Neural cell (in vitro differentiated cells): ENCODE measurements around the gene LRMDA. TPM values are rescaled to one million over a fixed set of nuclear protein-coding genes. Genes with fewer than 3 reads are reported as not detected.

Experiments used
- H2AFZ ChIP-seq: fragments of 200-600, 300-800 bp; sonication (generic), shearing (Covaris generic); 2 replicates; pipeline ENCODE4 v1.6.0; 2014; ENCODE audit warnings: low read depth, mild to moderate bottlenecking, antibody characterized with exemption, low read length, moderate library complexity
- H3F3A ChIP-seq: fragments of 200-600 bp; shearing (Covaris generic); 2 replicates; pipeline ENCODE4 v1.6.1; 2016; ENCODE audit warnings: mild to moderate bottlenecking, moderate library complexity, mixed read lengths, antibody characterized with exemption, low read length; ENCODE audit not compliant: insufficient read depth, poor library complexity, severe bottlenecking
- H3K27ac ChIP-seq: fragments of 200-600, 300-800 bp; sonication (generic), shearing (Covaris generic); 2 replicates; pipeline ENCODE4 v1.5.1; 2014; ENCODE audit warnings: mild to moderate bottlenecking, low read length, moderate library complexity
- H3K27me3 ChIP-seq: fragments of 300-800, 200-600 bp; sonication (generic), shearing (Covaris generic); 2 replicates; pipeline ENCODE4 v1.6.0; 2014; ENCODE audit warnings: mild to moderate bottlenecking, low read depth, low read length, moderate library complexity; ENCODE audit not compliant: insufficient read depth
- H3K36me3 ChIP-seq: fragments of 300-800, 200-600 bp; sonication (generic), shearing (Covaris generic); 2 replicates; pipeline ENCODE4 v1.5.1; 2014; ENCODE audit warnings: mild to moderate bottlenecking, antibody characterized with exemption, low read length, moderate library complexity; ENCODE audit not compliant: insufficient read depth
- H3K4me2 ChIP-seq: fragments of 300-800, 200-600 bp; sonication (generic), shearing (Covaris generic); 2 replicates; pipeline ENCODE4 v1.6.0; 2014; ENCODE audit warnings: mild to moderate bottlenecking, low read length
- H3K4me3 ChIP-seq: fragments of 300-800, 200-600 bp; sonication (generic), shearing (Covaris generic); 2 replicates; pipeline ENCODE4 v1.5.1; 2014; ENCODE audit warnings: mild to moderate bottlenecking, low read length, moderate library complexity
- H3K79me2 ChIP-seq: fragments of 200-600 bp; shearing (Covaris generic); replicated peaks from 2 replicates; pipeline ENCODE4 v1.6.0; 2014; ENCODE audit warnings: mild to moderate bottlenecking, low read length, moderate library complexity; ENCODE audit not compliant: insufficient read depth
- H3K9ac ChIP-seq: fragments of 300-800, 200-600 bp; sonication (generic), shearing (Covaris generic); 2 replicates; pipeline ENCODE4 v1.6.1; 2016; ENCODE audit warnings: mild to moderate bottlenecking, low read length, mixed read lengths
- H3K9me2 ChIP-seq: fragments of 200-600 bp; shearing (Covaris generic); 2 replicates; pipeline ENCODE4 v1.6.1; 2016; ENCODE audit warnings: mild to moderate bottlenecking, low read length, mixed read lengths; ENCODE audit not compliant: insufficient read depth
- H3K9me3 ChIP-seq: fragments of 200-600, 300-800 bp; sonication (generic), shearing (Covaris generic); 2 replicates; pipeline ENCODE4 v1.6.1; 2016; ENCODE audit warnings: mild to moderate bottlenecking, mixed run types, low read length, moderate library complexity, mixed read lengths
- H4K20me1 ChIP-seq: fragments of 200-600 bp; shearing (Covaris generic); 2 replicates; pipeline ENCODE4 v1.6.1; 2016; ENCODE audit warnings: mild to moderate bottlenecking, mixed run types; ENCODE audit not compliant: insufficient read depth
- EP300 ChIP-seq: fragments of 450-650 bp; conservative IDR thresholded peaks from 2 replicates; pipeline ENCODE4 v1.6.1; 2014; ENCODE audit warnings: antibody characterized with exemption, mild to moderate bottlenecking, moderate library complexity; ENCODE audit not compliant: poor library complexity, severe bottlenecking
- EZH2 ChIP-seq: fragments of 200-600, 300-800 bp; shearing (Covaris generic), sonication (generic); IDR thresholded peaks from 2 replicates; pipeline ENCODE4 v1.6.1; 2014; ENCODE audit warnings: antibody characterized with exemption, low read length, borderline replicate concordance, mild to moderate bottlenecking; ENCODE audit not compliant: insufficient read depth, poor library complexity, severe bottlenecking
- MXI1 ChIP-seq: fragments of 450-650 bp; conservative IDR thresholded peaks from 2 replicates; pipeline ENCODE4 v1.6.1; 2014; ENCODE audit warnings: antibody characterized with exemption, mild to moderate bottlenecking; ENCODE audit not compliant: poor library complexity, severe bottlenecking
- POLR2AphosphoS5 ChIP-seq: IDR thresholded peaks from 2 replicates; pipeline ENCODE4 v1.6.1; 2012
- RAD21 ChIP-seq: fragments of 450-650 bp; conservative IDR thresholded peaks from 2 replicates; pipeline ENCODE4 v1.6.1; 2014; ENCODE audit warnings: antibody characterized with exemption, mild to moderate bottlenecking, moderate library complexity
- SMC3 ChIP-seq: fragments of 450-650 bp; conservative IDR thresholded peaks from 2 replicates; pipeline ENCODE4 v1.6.1; 2014; ENCODE audit warnings: antibody characterized with exemption, mild to moderate bottlenecking, moderate library complexity; ENCODE audit not compliant: poor library complexity
- TAF1 ChIP-seq: IDR thresholded peaks from 2 replicates; pipeline ENCODE4 v1.6.1; 2012; ENCODE audit warnings: low read depth
- polyA plus RNA-seq: library from polyadenylated mRNA; depleted of rRNA; stranded (reverse); fragments of >200 nt; gene quantifications from 2 replicates; pipeline ENCODE4 v1.2.3, GENCODE V29; 2014
- TF ChIP-seq, protein P1 (sequence below): IDR thresholded peaks from 2 replicates; pipeline ENCODE4 v1.6.1; 2012; ENCODE audit warnings: borderline replicate concordance
- TF ChIP-seq, protein P2 (sequence below): fragments of 450-650 bp; IDR thresholded peaks from 2 replicates; pipeline ENCODE4 v1.5.1; 2014; ENCODE audit warnings: antibody characterized with exemption, mild to moderate bottlenecking, moderate library complexity; ENCODE audit not compliant: poor library complexity, severe bottlenecking

Gene LRMDA
- polyA plus RNA-seq, 1 donor from 2014 or later: 5.6 TPM

DNA sequence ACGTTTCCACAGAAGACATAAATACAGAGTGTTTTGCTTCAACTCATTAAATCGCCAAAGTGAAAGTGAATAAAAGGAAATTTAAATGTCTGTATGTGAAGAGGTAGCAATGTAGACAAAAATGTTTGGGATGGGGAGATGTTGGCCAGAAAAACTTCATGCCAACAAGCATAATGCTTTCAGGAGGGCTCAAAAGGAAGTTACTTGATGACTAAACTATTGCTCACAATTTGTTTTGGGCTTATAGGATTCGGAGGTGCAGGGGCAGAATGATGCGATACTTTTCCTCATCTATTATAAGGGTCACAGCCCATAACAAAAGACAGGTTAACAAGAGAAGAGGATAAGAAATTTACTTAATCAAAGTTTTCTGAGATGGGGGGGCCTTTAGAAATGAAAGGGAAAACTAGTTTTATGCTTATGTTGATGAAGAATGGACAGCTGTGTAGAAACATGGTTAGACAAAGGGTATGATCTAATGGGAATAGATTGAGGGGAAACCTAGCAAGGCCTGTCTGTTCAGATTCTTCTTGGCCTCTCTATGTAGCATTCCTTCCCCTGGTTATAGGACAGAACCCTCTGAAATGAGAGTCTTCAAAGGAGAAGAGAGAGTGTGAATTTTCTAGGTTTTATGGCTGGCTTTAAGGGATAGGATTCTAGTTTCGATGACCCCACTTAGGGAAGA lies 898.6 kb downstream of the LRMDA start:
- H3K36me3 ChIP-seq: no peaks in the 10 kb centered on the region
- H3F3A ChIP-seq: no peaks in the 10 kb centered on the region
- no peak overlapping the region for H2AFZ ChIP-seq
- no peaks in the 10 kb centered on the region for H3K27me3 ChIP-seq
- no peak overlapping the region for H3K4me3 ChIP-seq
- no peak for TF ChIP-seq POLR2AphosphoS5
- TF ChIP-seq, protein P1, sequence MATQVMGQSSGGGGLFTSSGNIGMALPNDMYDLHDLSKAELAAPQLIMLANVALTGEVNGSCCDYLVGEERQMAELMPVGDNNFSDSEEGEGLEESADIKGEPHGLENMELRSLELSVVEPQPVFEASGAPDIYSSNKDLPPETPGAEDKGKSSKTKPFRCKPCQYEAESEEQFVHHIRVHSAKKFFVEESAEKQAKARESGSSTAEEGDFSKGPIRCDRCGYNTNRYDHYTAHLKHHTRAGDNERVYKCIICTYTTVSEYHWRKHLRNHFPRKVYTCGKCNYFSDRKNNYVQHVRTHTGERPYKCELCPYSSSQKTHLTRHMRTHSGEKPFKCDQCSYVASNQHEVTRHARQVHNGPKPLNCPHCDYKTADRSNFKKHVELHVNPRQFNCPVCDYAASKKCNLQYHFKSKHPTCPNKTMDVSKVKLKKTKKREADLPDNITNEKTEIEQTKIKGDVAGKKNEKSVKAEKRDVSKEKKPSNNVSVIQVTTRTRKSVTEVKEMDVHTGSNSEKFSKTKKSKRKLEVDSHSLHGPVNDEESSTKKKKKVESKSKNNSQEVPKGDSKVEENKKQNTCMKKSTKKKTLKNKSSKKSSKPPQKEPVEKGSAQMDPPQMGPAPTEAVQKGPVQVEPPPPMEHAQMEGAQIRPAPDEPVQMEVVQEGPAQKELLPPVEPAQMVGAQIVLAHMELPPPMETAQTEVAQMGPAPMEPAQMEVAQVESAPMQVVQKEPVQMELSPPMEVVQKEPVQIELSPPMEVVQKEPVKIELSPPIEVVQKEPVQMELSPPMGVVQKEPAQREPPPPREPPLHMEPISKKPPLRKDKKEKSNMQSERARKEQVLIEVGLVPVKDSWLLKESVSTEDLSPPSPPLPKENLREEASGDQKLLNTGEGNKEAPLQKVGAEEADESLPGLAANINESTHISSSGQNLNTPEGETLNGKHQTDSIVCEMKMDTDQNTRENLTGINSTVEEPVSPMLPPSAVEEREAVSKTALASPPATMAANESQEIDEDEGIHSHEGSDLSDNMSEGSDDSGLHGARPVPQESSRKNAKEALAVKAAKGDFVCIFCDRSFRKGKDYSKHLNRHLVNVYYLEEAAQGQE: no peak
- no peak for TF ChIP-seq EZH2
- TF ChIP-seq TAF1: no peak
- TF ChIP-seq RAD21: no peak
- no peak for TF ChIP-seq EP300
- TF ChIP-seq, protein P2, sequence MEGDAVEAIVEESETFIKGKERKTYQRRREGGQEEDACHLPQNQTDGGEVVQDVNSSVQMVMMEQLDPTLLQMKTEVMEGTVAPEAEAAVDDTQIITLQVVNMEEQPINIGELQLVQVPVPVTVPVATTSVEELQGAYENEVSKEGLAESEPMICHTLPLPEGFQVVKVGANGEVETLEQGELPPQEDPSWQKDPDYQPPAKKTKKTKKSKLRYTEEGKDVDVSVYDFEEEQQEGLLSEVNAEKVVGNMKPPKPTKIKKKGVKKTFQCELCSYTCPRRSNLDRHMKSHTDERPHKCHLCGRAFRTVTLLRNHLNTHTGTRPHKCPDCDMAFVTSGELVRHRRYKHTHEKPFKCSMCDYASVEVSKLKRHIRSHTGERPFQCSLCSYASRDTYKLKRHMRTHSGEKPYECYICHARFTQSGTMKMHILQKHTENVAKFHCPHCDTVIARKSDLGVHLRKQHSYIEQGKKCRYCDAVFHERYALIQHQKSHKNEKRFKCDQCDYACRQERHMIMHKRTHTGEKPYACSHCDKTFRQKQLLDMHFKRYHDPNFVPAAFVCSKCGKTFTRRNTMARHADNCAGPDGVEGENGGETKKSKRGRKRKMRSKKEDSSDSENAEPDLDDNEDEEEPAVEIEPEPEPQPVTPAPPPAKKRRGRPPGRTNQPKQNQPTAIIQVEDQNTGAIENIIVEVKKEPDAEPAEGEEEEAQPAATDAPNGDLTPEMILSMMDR: no peak
- no peak for TF ChIP-seq SMC3
- H3K79me2 ChIP-seq: no peaks in the 10 kb centered on the region
- H3K9ac ChIP-seq: no peak overlapping the region
- H3K4me2 ChIP-seq: no peak overlapping the region
- no peaks in the 10 kb centered on the region for H3K9me2 ChIP-seq
- H4K20me1 ChIP-seq: no peaks in the 10 kb centered on the region
- H3K9me3 ChIP-seq: no peaks in the 10 kb centered on the region
- no peak overlapping the region for H3K27ac ChIP-seq

DNA sequence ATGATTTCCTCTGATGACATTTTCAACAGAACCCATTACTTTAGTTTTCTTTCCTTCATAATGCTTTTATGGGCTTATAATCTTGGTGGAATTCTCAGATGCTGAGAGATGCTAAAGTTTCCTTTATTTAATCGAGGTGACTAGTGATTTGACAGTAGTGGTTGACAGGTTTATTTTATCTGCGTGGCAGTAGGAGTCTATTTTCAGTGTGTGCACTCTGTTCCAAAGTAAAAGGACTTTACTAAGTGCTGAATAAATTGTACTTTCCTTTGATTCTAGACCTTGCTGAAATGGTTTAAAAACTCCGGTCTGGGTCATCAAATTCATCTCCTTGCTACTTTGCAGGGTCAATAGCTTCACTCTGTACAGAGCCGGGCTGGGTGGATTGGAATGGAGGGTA lies 900.3 kb downstream of the LRMDA start:
- Histone ChIP-seq H3K27ac (no peak overlapping the region), H2AFZ (no peak overlapping the region), H3K36me3 (no peaks in the 10 kb centered on the region), H4K20me1 (no peaks in the 10 kb centered on the region), H3K9me3 (no peaks in the 10 kb centered on the region), H3K4me3 (no peak overlapping the region), H3K9ac (no peak overlapping the region), H3K79me2 (no peaks in the 10 kb centered on the region), H3K27me3 (no peaks in the 10 kb centered on the region), H3K4me2 (no peak overlapping the region), H3K9me2 (no peaks in the 10 kb centered on the region), H3F3A (no peaks in the 10 kb centered on the region)
- TF ChIP-seq, protein P1: no peak
- TF ChIP-seq RAD21 (no peak), EP300 (no peak), SMC3 (no peak), POLR2AphosphoS5 (no peak), TAF1 (no peak), MXI1 (no peak), EZH2 (no peak)
- TF ChIP-seq, protein P2: no peak
